GM12864 (cell line): ENCODE results near the gene AVL9.

ENCODE experiments used
- DNase-seq: peaks from one replicate; pipeline ENCODE4 v3.0.0-alpha.2; 2011; ENCODE audit warnings: low read depth
- H3K4me3 ChIP-seq: 2 replicates; pipeline ENCODE4 v1.5.1; 2011; ENCODE audit warnings: mild to moderate bottlenecking, low read depth, low read length, control low read depth
- CTCF ChIP-seq: IDR thresholded peaks from 2 replicates; pipeline ENCODE4 v1.5.1; 2011; ENCODE audit warnings: low read depth, mild to moderate bottlenecking, moderate library complexity, low read length, control low read depth, inconsistent platforms; ENCODE audit errors: missing control alignments

The AVL9 gene

GRCh38 chr7:32518534-32519140 is 23.3 kb downstream of the AVL9 start:
- no peak for TF ChIP-seq CTCF
- no peak overlapping the region for H3K4me3 ChIP-seq
- DNase-seq: no peak

GRCh38 chr7:32519763-32520162 is 24.5 kb downstream of the AVL9 start:
- H3K4me3 ChIP-seq: no peak overlapping the region
- no peak for DNase-seq
- no peak for TF ChIP-seq CTCF

- no peak for TF ChIP-seq CTCF
- no peak overlapping the region for H3K4me3 ChIP-seq
- no peak for DNase-seq
These were observed 27.6 kb downstream of the AVL9 start for GRCh38 chr7:32522746-32523530.

GRCh38 chr7:32524631-32525030 is 29.3 kb downstream of the AVL9 start:
- DNase-seq: no peak
- no peak for TF ChIP-seq CTCF

GRCh38 chr7:32525839-32526238 is 30.6 kb downstream of the AVL9 start:
- H3K4me3 ChIP-seq: no peak overlapping the region
- no peak for DNase-seq
- TF ChIP-seq CTCF: no peak

More at GRCh38 chr7:32524631-32525030, 29.3 kb downstream of the AVL9 start:
- H3K4me3 ChIP-seq: no peak overlapping the region

GRCh38 chr7:32531402-32531801 is 36.1 kb downstream of the AVL9 start:
- no peak for TF ChIP-seq CTCF
- no peak for DNase-seq
- no peak overlapping the region for H3K4me3 ChIP-seq
